HepG2 (cell line): ENCODE data around the gene PIP4K2C. TPM values are rescaled to one million over a fixed set of nuclear protein-coding genes. Genes with fewer than 3 reads are reported as not detected.

Experiments used
- ATAC-seq: fragments of 200-7000 bp; cut with Tn5 transposase; 3 replicates; pipeline ENCODE4 v1.9.1; 2020; ENCODE audit warnings: mild to moderate bottlenecking, moderate library complexity
- BruUV-seq: library from RNA; stranded (reverse); fragments of 400-500 nt; replicated peaks from 2 replicates; lab custom pipeline; 2021; lab: Mats Ljungman, UMichigan
- CTCF ChIA-PET: fragments of 300-600 bp; formaldehyde crosslinking; extraction: SDS; loops from one replicate; lab custom pipeline; 2021; ENCODE audit warnings: low total read pairs, inconsistent platforms, low intra/inter-chr PET ratio; lab: Yijun Ruan, JAX
- POLR2A ChIA-PET: fragments of 350-600 bp; sonication (Branson Sonifier 250); formaldehyde crosslinking; loops from one replicate; lab custom pipeline; 2020; ENCODE audit warnings: antibody characterized with exemption, inconsistent platforms; lab: Yijun Ruan, JAX
- DNase-seq: peaks from one replicate; pipeline ENCODE4 v3.0.0-alpha.2; 2015; ENCODE audit warnings: low spot score
- FAIRE-seq: peaks from 3 replicates; lab custom pipeline; 2011; peaks lifted over from hg19 to GRCh38; lab: Jason Lieb, UNC
- H2AFZ ChIP-seq: one replicate; pipeline ENCODE4 v1.6.1; 2011; ENCODE audit warnings: low read length, inconsistent platforms
- H3K27ac ChIP-seq: fragments of 300-600 bp; 3 replicates; pipeline ENCODE4 v1.8.0; 2011; ENCODE audit warnings: mixed run types, mild to moderate bottlenecking, mixed read lengths, low read length, inconsistent platforms; ENCODE audit not compliant: insufficient read depth; ENCODE audit errors: extremely low read length
- H3K27me3 ChIP-seq, 2 experiments: fragments of 200-600 bp in 1 of 2; 2 replicates in 1 of 2; 3 replicates in 1 of 2; pipeline versions ENCODE4 v1.6.0 to v1.8.0; 2011; ENCODE audit warnings: low read length in 2 of 2, mild to moderate bottlenecking in 2 of 2, moderate library complexity in 2 of 2, inconsistent platforms in 1 of 2; ENCODE audit not compliant: insufficient read depth in 2 of 2, control insufficient read depth in 1 of 2
- H3K36me3 ChIP-seq, 2 experiments: fragments of 200-600 bp in 1 of 2; replicated peaks in 1 of 2; 2 replicates in 1 of 2; 3 replicates in 1 of 2; pipeline versions ENCODE4 v1.5.1 to v1.8.0; 2011; ENCODE audit warnings: low read length in 2 of 2, inconsistent platforms in 1 of 2; ENCODE audit not compliant: insufficient read depth in 2 of 2, control insufficient read depth in 1 of 2
- H3K4me1 ChIP-seq: 2 replicates; pipeline ENCODE4 v1.5.1; 2012; ENCODE audit warnings: low read length, inconsistent platforms; ENCODE audit not compliant: insufficient read depth
- H3K4me2 ChIP-seq: 2 replicates; pipeline ENCODE4 v1.6.0; 2011; ENCODE audit warnings: low read depth, low read length, inconsistent platforms
- H3K4me3 ChIP-seq, 3 experiments: fragments of 200-600 bp in 1 of 3; sonication (generic), shearing (Covaris generic) in 1 of 3; replicated peaks in 1 of 3; 2 replicates each; pipeline ENCODE4 v1.5.1; 2011 to 2016; ENCODE audit warnings: low read length in 3 of 3, inconsistent platforms in 2 of 3, low read depth in 2 of 3, mild to moderate bottlenecking in 2 of 3, control low read depth in 1 of 3, mixed read lengths in 1 of 3; ENCODE audit not compliant: insufficient read depth in 1 of 3
- H3K79me2 ChIP-seq: one replicate; pipeline ENCODE4 v1.6.1; 2011; ENCODE audit warnings: low read length, inconsistent platforms; ENCODE audit not compliant: insufficient read depth
- H3K9ac ChIP-seq: 2 replicates; pipeline ENCODE4 v1.6.0; 2011; ENCODE audit warnings: mild to moderate bottlenecking, low read depth, low read length, inconsistent platforms; ENCODE audit not compliant: insufficient read depth
- H3K9me3 ChIP-seq: 2 replicates; pipeline ENCODE4 v1.5.1; 2012; ENCODE audit warnings: mild to moderate bottlenecking, low read length
- H4K20me1 ChIP-seq: 2 replicates; pipeline ENCODE4 v1.6.0; 2011; ENCODE audit warnings: inconsistent platforms, mild to moderate bottlenecking, low read length, moderate library complexity; ENCODE audit not compliant: insufficient read depth
- ATAD3A ChIP-seq: sonication (generic); formaldehyde crosslinking; IDR thresholded peaks from 2 replicates; pipeline ENCODE4 v1.4.0; 2020; ENCODE audit warnings: missing genetic modification reagents
- KDM5B ChIP-seq: sonication (generic); formaldehyde crosslinking; IDR thresholded peaks from 2 replicates; pipeline ENCODE4 v1.4.0; 2020; ENCODE audit warnings: missing genetic modification reagents, mild to moderate bottlenecking, borderline replicate concordance
- KMT2A ChIP-seq: sonication (generic); formaldehyde crosslinking; IDR thresholded peaks from 2 replicates; pipeline ENCODE4 v1.4.0; 2020; ENCODE audit warnings: missing genetic modification reagents
- NKX3-1 ChIP-seq: sonication (generic); formaldehyde crosslinking; IDR thresholded peaks from 2 replicates; pipeline ENCODE4 v1.5.0; 2020; ENCODE audit warnings: missing genetic modification reagents
- SIX1 ChIP-seq: sonication (generic); formaldehyde crosslinking; IDR thresholded peaks from 2 replicates; pipeline ENCODE4 v1.4.0; 2020; ENCODE audit warnings: missing genetic modification reagents, borderline replicate concordance
- ZFP41 ChIP-seq: sonication (generic); formaldehyde crosslinking; IDR thresholded peaks from 2 replicates; pipeline ENCODE4 v1.4.0; 2020; ENCODE audit warnings: mild to moderate bottlenecking, missing genetic modification reagents, borderline replicate concordance
- ZNF180 ChIP-seq: sonication (generic); formaldehyde crosslinking; IDR thresholded peaks from 2 replicates; pipeline ENCODE4 v1.4.0; 2020; ENCODE audit warnings: low read depth, missing genetic modification reagents, borderline replicate concordance
- ZNF564 ChIP-seq: sonication (generic); formaldehyde crosslinking; IDR thresholded peaks from 2 replicates; pipeline ENCODE4 v1.8.1; 2023; ENCODE audit warnings: mild to moderate bottlenecking, missing genetic modification reagents
- ZNF850 ChIP-seq: sonication (generic); formaldehyde crosslinking; conservative IDR thresholded peaks from 2 replicates; pipeline ENCODE4 v1.9.0; 2021; ENCODE audit warnings: mild to moderate bottlenecking, missing genetic modification reagents
- WGBS: methylation state at CpG from one replicate; pipeline ENCODE4 v1.1.6; 2017; ENCODE audit warnings: low lambda C conversion rate; 5-methylcytosine and 5-hydroxymethylcytosine counted together
- in situ Hi-C: cut with HindIII; loops from 2 replicates; pipeline ENCODE4 v1.10.0; 2017; ENCODE audit warnings: low pct_unique_long_range_greater_than_20kb; ENCODE audit not compliant: extremely low pct_ligation_motif_present
- intact Hi-C: fragments of 100-400 bp; cut with micrococcal nuclease; formaldehyde crosslinking; loops from one replicate; pipeline ENCODE4 v1.10.0; 2022; ENCODE audit not compliant: unreplicated experiment
- polyA plus RNA-seq, 8 experiments: library from polyadenylated mRNA; depleted of rRNA in 3 of 8; stranded (reverse) in 7 of 8; unstranded in 1 of 8; fragments of >200 nt; fragmentation: Illumina TruSeq in 4 of 8; extraction: Trizol in 4 of 8; gene quantifications; 2 replicates each; pipeline versions ENCODE4 v1.2.1 to v1.2.3, GENCODE V29; 2011 to 2016; ENCODE audit warnings: low read depth in 4 of 8, missing spikeins in 1 of 8, mixed read lengths in 1 of 8; ENCODE audit not compliant: insufficient read depth in 1 of 8
- total RNA-seq, 5 experiments: library from RNA; depleted of rRNA; stranded (reverse); fragments of >200 nt; fragmentation: Illumina TruSeq; extraction: Trizol; gene quantifications; 2 replicates each; pipeline ENCODE4 v1.2.3, GENCODE V29; 2016; ENCODE audit warnings: low read depth in 1 of 5
- TF ChIP-seq, protein P1 (sequence below): sonication (generic); formaldehyde crosslinking; IDR thresholded peaks from 2 replicates; pipeline ENCODE4 v1.8.0; 2022; ENCODE audit warnings: missing genetic modification reagents, mild to moderate bottlenecking, inconsistent platforms, borderline replicate concordance
- TF ChIP-seq, protein P2 (sequence below): sonication (generic); formaldehyde crosslinking; IDR thresholded peaks from 2 replicates; pipeline ENCODE4 v1.4.0; 2020; ENCODE audit warnings: mild to moderate bottlenecking, missing genetic modification reagents
- TF ChIP-seq, protein P3 (sequence below): sonication (generic); formaldehyde crosslinking; IDR thresholded peaks from 2 replicates; pipeline ENCODE4 v1.5.0; 2020; ENCODE audit warnings: mild to moderate bottlenecking, missing genetic modification reagents, borderline replicate concordance

Gene PIP4K2C
- total and polyA plus RNA-seq, 2 of the 13 experiments (the other 11 are each of a cell fraction or from before 2014, with no cell fraction given), result 23.3 to 26.4 TPM

DNA sequence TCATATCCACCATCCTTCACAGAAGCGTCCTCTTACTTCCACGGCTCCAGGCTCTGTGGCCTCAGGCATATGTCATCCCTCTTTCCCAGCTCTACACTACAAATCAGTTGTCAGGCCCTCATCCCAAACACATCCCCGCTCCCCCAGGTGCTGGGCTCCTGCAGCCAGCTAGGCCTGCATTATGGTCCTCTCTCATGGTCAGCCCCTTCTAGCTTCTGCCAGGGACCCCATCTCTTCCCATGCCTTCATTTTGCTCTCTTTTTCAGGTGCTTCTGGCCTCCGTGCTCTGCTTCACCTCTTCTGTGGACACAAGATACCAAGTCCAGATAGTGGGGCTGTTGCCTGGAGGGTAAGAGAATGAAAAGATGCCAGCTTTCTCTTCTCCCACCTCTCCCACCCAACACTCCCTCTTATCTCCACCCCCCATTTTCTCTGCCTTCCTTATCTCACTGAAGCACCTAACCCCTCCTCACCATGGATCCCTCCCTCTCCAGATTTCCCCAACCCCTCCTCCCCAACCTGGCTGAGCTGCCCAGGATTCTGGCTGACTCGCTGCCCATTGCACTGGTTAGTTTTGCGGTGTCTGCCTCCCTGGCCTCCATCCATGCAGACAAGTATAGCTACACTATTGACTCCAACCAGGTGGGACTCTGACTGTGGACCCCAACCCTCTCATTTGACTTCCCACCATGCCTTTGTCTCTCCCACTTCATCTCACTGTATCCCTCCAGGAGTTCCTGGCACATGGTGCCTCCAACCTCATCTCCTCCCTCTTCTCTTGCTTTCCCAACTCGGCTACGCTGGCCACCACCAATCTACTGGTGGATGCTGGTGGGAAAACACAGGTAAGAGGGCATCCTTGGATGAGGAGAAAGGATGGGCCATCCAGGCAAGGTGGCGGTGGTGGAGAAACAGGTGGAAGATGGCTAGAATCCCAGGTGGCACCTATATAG is 31.6 kb downstream of the PIP4K2C start:
- TF ChIP-seq, protein P1, sequence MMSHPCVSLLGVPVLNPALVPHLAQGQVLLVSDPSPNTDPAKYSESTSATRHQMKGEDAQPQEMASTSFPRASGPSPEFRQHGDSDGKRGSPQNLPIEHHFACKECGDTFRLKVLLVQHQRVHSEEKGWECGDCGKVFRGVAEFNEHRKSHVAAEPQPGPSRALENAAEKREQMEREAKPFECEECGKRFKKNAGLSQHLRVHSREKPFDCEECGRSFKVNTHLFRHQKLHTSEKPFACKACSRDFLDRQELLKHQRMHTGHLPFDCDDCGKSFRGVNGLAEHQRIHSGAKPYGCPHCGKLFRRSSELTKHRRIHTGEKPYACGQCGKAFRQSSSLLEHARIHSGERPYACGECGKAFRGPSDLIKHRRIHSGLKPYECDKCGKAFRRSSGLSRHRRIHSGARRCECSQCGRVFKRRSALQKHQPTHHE (CRISPR knock-in tag), result 0 out of 2 replicates have a peak, but pooled peaks have one; percentile 11
- TF ChIP-seq, protein P2, sequence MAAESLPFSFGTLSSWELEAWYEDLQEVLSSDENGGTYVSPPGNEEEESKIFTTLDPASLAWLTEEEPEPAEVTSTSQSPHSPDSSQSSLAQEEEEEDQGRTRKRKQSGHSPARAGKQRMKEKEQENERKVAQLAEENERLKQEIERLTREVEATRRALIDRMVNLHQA (CRISPR knock-in tag), result no peak
- no peaks in the 10 kb centered on the region for H4K20me1 ChIP-seq
- DNase-seq (no peak), FAIRE-seq (no peak), ATAC-seq (no peak)
- no peaks in the 10 kb centered on the region for H3K9me3 ChIP-seq
- H3K27me3 ChIP-seq, result peaks cover 16 to 50% of the 10 kb centered on the region in 2 experiments
- intact Hi-C loops, result loop anchor here (5.0 kb wide), 1 partner anchor 100 kb away; the partner anchor contains the start of genes DDIT3 and MBD6
- WGBS, result 42% methylated on average over 9 of the region's 9 CpGs
- in situ Hi-C loops, result loop anchor here (5.0 kb wide), 1 partner anchor 40 kb away; no protein-coding TSS in a partner anchor
- no peaks in the 10 kb centered on the region for H3K36me3 ChIP-seq
- H3K4me1 ChIP-seq, result peaks cover 47% of the 10 kb centered on the region
- no peak overlapping the region for H3K9ac ChIP-seq
- no peak overlapping the region for H3K27ac ChIP-seq
- no TSS peak for BruUV-seq
- POLR2A ChIA-PET, result interaction anchor here (0.6 kb wide), 1 partner anchor 10 kb away, joined by 3 read pairs; the partner anchor contains the start of gene B4GALNT1
- no peak overlapping the region for H3K4me3 ChIP-seq
- H3K4me2 ChIP-seq, result peak overlapping the region; percentile 85; the same call in 1 of the 2 replicates
- H3K79me2 ChIP-seq, result no peaks in the 10 kb centered on the region
- H2AFZ ChIP-seq, result no peak overlapping the region
- CTCF ChIA-PET, result interaction anchor here (1.2 to 4.2 kb wide), 2 partner anchors 39 to 131 kb away, joined by 3 to 53 read pairs; no protein-coding TSS in a partner anchor

DNA sequence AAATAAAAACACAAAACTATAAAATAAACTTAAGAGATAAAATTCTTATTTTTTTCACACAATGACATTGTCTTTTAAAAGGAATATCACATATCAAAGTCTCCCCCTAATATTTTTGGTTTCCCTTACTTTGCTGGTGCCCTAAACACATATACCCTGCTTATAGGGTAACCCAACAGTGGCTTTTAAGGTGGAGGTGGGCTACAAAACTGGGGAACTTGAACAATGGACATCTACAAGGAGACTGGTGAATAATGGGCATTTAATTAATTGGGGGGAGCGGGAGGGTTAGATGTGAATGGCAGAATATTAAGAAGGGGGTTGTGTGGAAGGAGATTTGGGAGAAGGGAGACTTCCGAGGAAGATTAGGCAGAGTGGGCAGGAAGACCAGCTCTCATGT is 32.4 kb downstream of the PIP4K2C start:
- no peak overlapping the region for H3K9ac ChIP-seq
- in situ Hi-C loops, result loop anchor here (5.0 kb wide), 1 partner anchor 41 kb away; no protein-coding TSS in a partner anchor
- CTCF ChIA-PET, result interaction anchor here (1.3 kb wide), 1 partner anchor 40 kb away, joined by 3 read pairs; no protein-coding TSS in a partner anchor
- H2AFZ ChIP-seq, result no peak overlapping the region
- H4K20me1 ChIP-seq, result no peaks in the 10 kb centered on the region
- no peak for DNase-seq
- no TSS peak for BruUV-seq
- intact Hi-C loops, result loop anchor here (5.0 kb wide), 1 partner anchor 101 kb away; the partner anchor contains the start of genes DDIT3 and MBD6
- H3K27me3 ChIP-seq, result peaks cover 16 to 50% of the 10 kb centered on the region in 2 experiments
- FAIRE-seq, result no peak
- TF ChIP-seq ATAD3A, result no peak
- TF ChIP-seq ZNF850 (CRISPR knock-in tag), result no peak
- TF ChIP-seq KDM5B (CRISPR knock-in tag), result no peak
- no peak for TF ChIP-seq NKX3-1 (CRISPR knock-in tag)
- TF ChIP-seq KMT2A, result no peak
- TF ChIP-seq, protein P3, sequence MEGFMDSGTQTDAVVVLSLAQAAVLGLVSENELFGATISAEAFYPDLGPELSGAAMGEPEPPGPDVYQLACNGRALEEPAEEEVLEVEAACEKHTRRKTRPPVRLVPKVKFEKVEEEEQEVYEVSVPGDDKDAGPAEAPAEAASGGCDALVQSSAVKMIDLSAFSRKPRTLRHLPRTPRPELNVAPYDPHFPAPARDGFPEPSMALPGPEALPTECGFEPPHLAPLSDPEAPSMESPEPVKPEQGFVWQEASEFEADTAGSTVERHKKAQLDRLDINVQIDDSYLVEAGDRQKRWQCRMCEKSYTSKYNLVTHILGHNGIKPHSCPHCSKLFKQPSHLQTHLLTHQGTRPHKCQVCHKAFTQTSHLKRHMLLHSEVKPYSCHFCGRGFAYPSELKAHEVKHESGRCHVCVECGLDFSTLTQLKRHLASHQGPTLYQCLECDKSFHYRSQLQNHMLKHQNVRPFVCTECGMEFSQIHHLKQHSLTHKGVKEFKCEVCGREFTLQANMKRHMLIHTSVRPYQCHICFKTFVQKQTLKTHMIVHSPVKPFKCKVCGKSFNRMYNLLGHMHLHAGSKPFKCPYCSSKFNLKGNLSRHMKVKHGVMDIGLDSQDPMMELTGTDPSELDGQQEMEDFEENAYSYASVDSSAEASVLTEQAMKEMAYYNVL (CRISPR knock-in tag), result no peak
- no peak for TF ChIP-seq ZNF180 (CRISPR knock-in tag)
- TF ChIP-seq SIX1 (CRISPR knock-in tag), result no peak
- no peak for TF ChIP-seq ZFP41 (CRISPR knock-in tag)
- no peak for TF ChIP-seq ZNF564 (CRISPR knock-in tag)
- H3K27ac ChIP-seq, result no peak overlapping the region
- H3K36me3 ChIP-seq, result no peaks in the 10 kb centered on the region
- H3K4me2 ChIP-seq, result no peak overlapping the region
- no peak overlapping the region for H3K4me3 ChIP-seq
- no peaks in the 10 kb centered on the region for H3K9me3 ChIP-seq
- POLR2A ChIA-PET, result no interaction called here
- H3K79me2 ChIP-seq, result no peaks in the 10 kb centered on the region
- H3K4me1 ChIP-seq, result peaks cover 47% of the 10 kb centered on the region
- WGBS, result 46% methylated on average over 2 of the region's 2 CpGs
- no peak for ATAC-seq
